HG03571 (cell line): Measurements from ENCODE around the gene CYP2F1.

ENCODE experiments used
- ATAC-seq: cut with Tn5 transposase; IDR thresholded peaks from one replicate; pipeline ENCODE4 v1.9.1; 2021; ENCODE audit not compliant: unreplicated experiment

The CYP2F1 gene

GRCh38 chr19:41175801-41176777 lies 61.9 kb downstream of the CYP2F1 start:
- ATAC-seq: no peak
